GM12878 (cell line): ENCODE data around the gene VEPH1. TPM values are rescaled to one million over a fixed set of nuclear protein-coding genes. Genes with fewer than 3 reads are reported as not detected.

Source experiments
- ATAC-seq: fragments of 200-7000 bp; cut with Tn5 transposase; 3 replicates; pipeline ENCODE4 v1.9.1; 2020; ENCODE audit warnings: mild to moderate bottlenecking, moderate library complexity
- BruUV-seq: library from RNA; stranded (reverse); fragments of 400-500 nt; replicated peaks from 2 replicates; lab custom pipeline; 2021; lab: Mats Ljungman, UMichigan
- CTCF ChIA-PET: fragments of 300-600 bp; sonication (Branson Sonifier 250); formaldehyde crosslinking; extraction: SDS; loops from one replicate; lab custom pipeline; 2021; ENCODE audit warnings: inconsistent platforms; lab: Yijun Ruan, JAX
- POLR2A ChIA-PET: fragments of 350-600 bp; formaldehyde crosslinking; extraction: SDS; loops from one replicate; lab custom pipeline; 2021; ENCODE audit warnings: inconsistent platforms; lab: Charles Lee
- RAD21 ChIA-PET: fragments of 300-600 bp; sonication (Branson Sonifier 250); formaldehyde crosslinking; loops from one replicate; lab custom pipeline; 2023; ENCODE audit warnings: antibody characterized with exemption; ENCODE audit not compliant: unreplicated experiment; lab: Charles Lee
- SMC1A ChIA-PET: fragments of 300-600 bp; sonication (Branson Sonifier 250); formaldehyde crosslinking; loops from one replicate; lab custom pipeline; 2023; ENCODE audit not compliant: unreplicated experiment, uncharacterized antibody; lab: Charles Lee
- DNase-seq: peaks from one replicate; pipeline ENCODE4 v3.0.0-alpha.2; 2011; ENCODE audit warnings: low read depth, low spot score
- FAIRE-seq: peaks from 3 replicates; lab custom pipeline; 2011; peaks lifted over from hg19 to GRCh38; lab: Jason Lieb, UNC
- H2AFZ ChIP-seq: 2 replicates; pipeline ENCODE4 v1.6.0; 2011; ENCODE audit warnings: low read depth, low read length, control low read depth; ENCODE audit not compliant: control insufficient read depth
- H3K27ac ChIP-seq: 2 replicates; pipeline ENCODE4 v1.5.1; 2011; ENCODE audit warnings: control low read depth; ENCODE audit not compliant: control insufficient read depth, insufficient read depth
- H3K27me3 ChIP-seq, 2 experiments: replicated peaks in 1 of 2; 2 replicates each; pipeline versions ENCODE4 v1.6.0 to v1.6.1; 2011; ENCODE audit warnings: low read length in 1 of 2; ENCODE audit not compliant: control insufficient read depth in 2 of 2, insufficient read depth in 2 of 2
- H3K36me3 ChIP-seq, 2 experiments: 2 replicates each; pipeline ENCODE4 v1.5.1; 2011; ENCODE audit warnings: low read length in 1 of 2; ENCODE audit not compliant: control insufficient read depth in 2 of 2, insufficient read depth in 2 of 2
- H3K4me1 ChIP-seq: 2 replicates; pipeline ENCODE4 v1.6.1; 2011; ENCODE audit warnings: mild to moderate bottlenecking, low read length, moderate library complexity, mixed read lengths; ENCODE audit not compliant: control insufficient read depth, insufficient read depth
- H3K4me2 ChIP-seq: 2 replicates; pipeline ENCODE4 v1.6.0; 2011; ENCODE audit warnings: control low read depth; ENCODE audit not compliant: control insufficient read depth, insufficient read depth
- H3K4me3 ChIP-seq: fragments of 200-600 bp; sonication (generic); 2 replicates; pipeline ENCODE4 v1.5.1; 2016
- H3K79me2 ChIP-seq: 2 replicates; pipeline ENCODE4 v1.6.0; 2011; ENCODE audit warnings: low read length; ENCODE audit not compliant: control insufficient read depth, insufficient read depth
- H3K9ac ChIP-seq: 2 replicates; pipeline ENCODE4 v1.8.0; 2011; ENCODE audit warnings: low read length, control low read depth, mixed read lengths; ENCODE audit not compliant: control insufficient read depth, insufficient read depth
- H3K9me3 ChIP-seq: replicated peaks from 3 replicates; pipeline ENCODE4 v1.5.1; 2011; ENCODE audit warnings: mild to moderate bottlenecking, low read length; ENCODE audit not compliant: control insufficient read depth, insufficient read depth
- H4K20me1 ChIP-seq: 2 replicates; pipeline ENCODE4 v1.6.0; 2011; ENCODE audit not compliant: control insufficient read depth, insufficient read depth
- MYC ChIP-seq: IDR thresholded peaks from 2 replicates; pipeline ENCODE4 v1.6.1; 2011; ENCODE audit warnings: mild to moderate bottlenecking, low read length, moderate library complexity, inconsistent platforms; ENCODE audit not compliant: insufficient read depth, insufficient replicate concordance, insufficient read length, severe bottlenecking
- PRDM15 ChIP-seq: fragments of 450-650 bp; formaldehyde crosslinking; IDR thresholded peaks from 2 replicates; pipeline ENCODE4 v1.4.0; 2020; ENCODE audit warnings: mild to moderate bottlenecking, moderate library complexity
- RAD21 ChIP-seq: IDR thresholded peaks from 2 replicates; pipeline ENCODE4 v1.6.1; 2011; ENCODE audit warnings: mild to moderate bottlenecking, low read depth, low read length, moderate library complexity; ENCODE audit not compliant: insufficient read depth
- WGBS: methylation state at CpG from one replicate; pipeline ENCODE4 v1.1.6; 2016; ENCODE audit warnings: low lambda C conversion rate; ENCODE audit not compliant: insufficient replicate concordance, insufficient coverage; ENCODE audit errors: missing lambda C conversion rate; 5-methylcytosine and 5-hydroxymethylcytosine counted together
- in situ Hi-C: fragments of 300-500 bp; cut with MboI; formaldehyde crosslinking; loops from 9 replicates; pipeline ENCODE4 v1.14.3; 2018; ENCODE audit warnings: mixed read lengths
- intact Hi-C: fragments of 100-400 bp; cut with micrococcal nuclease; formaldehyde crosslinking; loops from one replicate; pipeline ENCODE4 v1.14.2; 2022; ENCODE audit not compliant: unreplicated experiment
- polyA plus RNA-seq, 11 experiments: library from polyadenylated mRNA; depleted of rRNA in 4 of 11; unstranded in 6 of 11; stranded (reverse) in 5 of 11; fragments of >200 nt; fragmentation: Nextera tagmentation in 4 of 11; fragmentation: Illumina TruSeq in 1 of 11; extraction: Ambion mirVana in 4 of 11; extraction: Trizol in 1 of 11; gene quantifications; 1 replicate in 1 of 11; 2 replicates in 10 of 11; pipeline versions ENCODE4 v1.2.1 to v1.2.3, GENCODE V29; 2011 to 2016; ENCODE audit warnings: inconsistent platforms in 2 of 11, missing spikeins in 2 of 11, low read depth in 1 of 11
- total RNA-seq, 4 experiments: library from RNA; depleted of rRNA in 3 of 4; stranded (reverse); fragments of >200 nt in 3 of 4; fragmentation: Illumina TruSeq in 1 of 4; extraction: Trizol in 1 of 4; gene quantifications; 2 replicates each; pipeline versions ENCODE4 v1.2.1 to v1.2.3, GENCODE V29; 2013 to 2021

The VEPH1 gene
- total and polyA plus RNA-seq, 10 of the 15 experiments (the other 5 are each of a cell fraction or from before 2014, with no cell fraction given): 0.04 to 0.26 (median 0.17) TPM; not detected in 7

GRCh38 chr3:157512534-157512933, 9.3 kb upstream of the VEPH1 start:
- POLR2A ChIA-PET: no interaction called here
- no peak for DNase-seq
- H3K27ac ChIP-seq: no peak overlapping the region
- SMC1A ChIA-PET: no interaction called here
- BruUV-seq: no TSS peak
- no peaks in the 10 kb centered on the region for H3K9me3 ChIP-seq
- no peak overlapping the region for H3K4me3 ChIP-seq
- no peak overlapping the region for H3K4me2 ChIP-seq
- RAD21 ChIA-PET: no interaction called here
- H3K9ac ChIP-seq: no peak overlapping the region
- H3K27me3 ChIP-seq: no peaks in the 10 kb centered on the region
- H3K79me2 ChIP-seq: no peaks in the 10 kb centered on the region
- TF ChIP-seq MYC (no peak), RAD21 (no peak), PRDM15 (CRISPR knock-in tag) (no peak)
- CTCF ChIA-PET: interaction anchor here (1.1 kb wide), 1 partner anchor 20 kb away, joined by 3 read pairs; no protein-coding TSS in a partner anchor
- no peak overlapping the region for H2AFZ ChIP-seq
- FAIRE-seq: no peak
- in situ Hi-C loops: no loop called here
- H3K36me3 ChIP-seq: no peaks in the 10 kb centered on the region
- H4K20me1 ChIP-seq: no peaks in the 10 kb centered on the region
- ATAC-seq: no peak
- WGBS: 28% methylated on average over 5 of the region's 5 CpGs
- H3K4me1 ChIP-seq: no peaks in the 10 kb centered on the region
- intact Hi-C loops: no loop called here
